NK-92 (cell line): ENCODE measurements around the gene SARS1.

Source experiments
- DNase-seq: peaks from one replicate; lab custom pipeline; 2025; ENCODE audit not compliant: unreplicated experiment; lab: John Stamatoyannopoulos, UW

SARS1 gene

GRCh38 chr1:109259674-109260557 is 46.2 kb downstream of the SARS1 start:
- DNase-seq, result no peak

- no peak for DNase-seq
Measured at GRCh38 chr1:109261006-109261405, 47.3 kb downstream of the SARS1 start.

- DNase-seq, result no peak
Measured at GRCh38 chr1:109261578-109261977, 47.9 kb downstream of the SARS1 start.

GRCh38 chr1:109262231-109263055 is 48.7 kb downstream of the SARS1 start:
- no peak for DNase-seq

GRCh38 chr1:109263234-109263596 is 49.5 kb downstream of the SARS1 start:
- no peak for DNase-seq

GRCh38 chr1:109263597-109264378 is 50.1 kb downstream of the SARS1 start:
- no peak for DNase-seq

GRCh38 chr1:109264379-109264755 is 50.6 kb downstream of the SARS1 start:
- no peak for DNase-seq

GRCh38 chr1:109265016-109265415 is 51.3 kb downstream of the SARS1 start:
- no peak for DNase-seq

GRCh38 chr1:109265741-109266330 is 52.1 kb downstream of the SARS1 start:
- DNase-seq, result no peak

GRCh38 chr1:109266965-109267364 is 53.2 kb downstream of the SARS1 start:
- DNase-seq, result no peak

- no peak for DNase-seq
Measured at GRCh38 chr1:109267743-109268300, 54.1 kb downstream of the SARS1 start.

- no peak for DNase-seq
Measured at GRCh38 chr1:109268431-109269211, 54.9 kb downstream of the SARS1 start.

- DNase-seq, result no peak
Measured at GRCh38 chr1:109269212-109269980, 55.7 kb downstream of the SARS1 start.

GRCh38 chr1:109269981-109270622 is 56.4 kb downstream of the SARS1 start:
- DNase-seq, result no peak

- DNase-seq, result no peak
Measured at GRCh38 chr1:109270623-109271317, 57.1 kb downstream of the SARS1 start.

- no peak for DNase-seq
Measured at GRCh38 chr1:109271458-109271857, 57.7 kb downstream of the SARS1 start.

- no peak for DNase-seq
Measured at GRCh38 chr1:109272021-109272799, 58.5 kb downstream of the SARS1 start.
